H1 (cell line): ENCODE measurements around the gene ZC3H14. TPM values are rescaled to one million over a fixed set of nuclear protein-coding genes. Genes with fewer than 3 reads are reported as not detected.

Source experiments
- CEBPB ChIP-seq: IDR thresholded peaks from 2 replicates; pipeline ENCODE4 v1.6.1; 2012; ENCODE audit warnings: low read depth, low read length
- CHD2 ChIP-seq: IDR thresholded peaks from 2 replicates; pipeline ENCODE4 v1.6.1; 2012; ENCODE audit warnings: low read length, improper control_type of control experiment
- polyA plus RNA-seq, 7 experiments: library from polyadenylated mRNA; depleted of rRNA in 3 of 7; stranded (reverse) in 5 of 7; unstranded in 2 of 7; fragments of >200 nt in 5 of 7; fragments of 200-250 nt in 2 of 7; gene quantifications; 1 replicate in 5 of 7; 2 replicates in 1 of 7; 4 replicates in 1 of 7; pipeline versions ENCODE4 v1.2.1 to v1.2.3, GENCODE V29; 2011 to 2013; ENCODE audit warnings: missing spikeins in 2 of 7, mixed read lengths in 2 of 7
- total RNA-seq: library from RNA; stranded (reverse); fragmentation: NEBNext Ultra II Directional; extraction: Animal tissue kit (Norgen Biotek cat#: 25700); gene quantifications from 2 replicates; pipeline ENCODE4 v1.2.1, GENCODE V29; 2021
- TF ChIP-seq, protein P1 (sequence below): fragments of 300-600 bp; sonication (generic); IDR thresholded peaks from 2 replicates; pipeline ENCODE4 v1.7.1; 2012; ENCODE audit warnings: low read length, moderate library complexity, mild to moderate bottlenecking, inconsistent platforms; ENCODE audit not compliant: insufficient replicate concordance

ZC3H14 gene
- total and polyA plus RNA-seq, 2 of the 8 experiments (the other 6 are each of a cell fraction or from before 2014, with no cell fraction given): 86.0 to 99.1 TPM

DNA sequence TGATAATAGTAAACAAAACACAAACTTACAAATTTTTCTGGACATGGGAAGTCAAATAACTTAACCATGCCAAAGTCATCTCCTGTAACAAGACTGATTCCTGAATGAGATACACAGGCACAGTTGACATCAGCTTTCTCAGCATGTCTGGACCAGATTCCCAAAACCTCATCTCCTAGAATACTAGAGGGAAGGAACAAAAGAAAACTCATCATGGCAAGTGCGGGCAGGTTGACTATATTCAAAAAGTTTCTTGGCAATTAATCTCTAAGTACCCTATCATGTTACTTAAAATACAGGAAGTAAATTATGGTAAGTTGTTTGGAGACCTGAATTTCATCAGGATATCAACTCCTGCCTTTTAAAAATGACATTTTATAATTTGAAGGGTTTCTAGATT, 53.9 kb downstream of the ZC3H14 start (continued):
- TF ChIP-seq, protein P1, sequence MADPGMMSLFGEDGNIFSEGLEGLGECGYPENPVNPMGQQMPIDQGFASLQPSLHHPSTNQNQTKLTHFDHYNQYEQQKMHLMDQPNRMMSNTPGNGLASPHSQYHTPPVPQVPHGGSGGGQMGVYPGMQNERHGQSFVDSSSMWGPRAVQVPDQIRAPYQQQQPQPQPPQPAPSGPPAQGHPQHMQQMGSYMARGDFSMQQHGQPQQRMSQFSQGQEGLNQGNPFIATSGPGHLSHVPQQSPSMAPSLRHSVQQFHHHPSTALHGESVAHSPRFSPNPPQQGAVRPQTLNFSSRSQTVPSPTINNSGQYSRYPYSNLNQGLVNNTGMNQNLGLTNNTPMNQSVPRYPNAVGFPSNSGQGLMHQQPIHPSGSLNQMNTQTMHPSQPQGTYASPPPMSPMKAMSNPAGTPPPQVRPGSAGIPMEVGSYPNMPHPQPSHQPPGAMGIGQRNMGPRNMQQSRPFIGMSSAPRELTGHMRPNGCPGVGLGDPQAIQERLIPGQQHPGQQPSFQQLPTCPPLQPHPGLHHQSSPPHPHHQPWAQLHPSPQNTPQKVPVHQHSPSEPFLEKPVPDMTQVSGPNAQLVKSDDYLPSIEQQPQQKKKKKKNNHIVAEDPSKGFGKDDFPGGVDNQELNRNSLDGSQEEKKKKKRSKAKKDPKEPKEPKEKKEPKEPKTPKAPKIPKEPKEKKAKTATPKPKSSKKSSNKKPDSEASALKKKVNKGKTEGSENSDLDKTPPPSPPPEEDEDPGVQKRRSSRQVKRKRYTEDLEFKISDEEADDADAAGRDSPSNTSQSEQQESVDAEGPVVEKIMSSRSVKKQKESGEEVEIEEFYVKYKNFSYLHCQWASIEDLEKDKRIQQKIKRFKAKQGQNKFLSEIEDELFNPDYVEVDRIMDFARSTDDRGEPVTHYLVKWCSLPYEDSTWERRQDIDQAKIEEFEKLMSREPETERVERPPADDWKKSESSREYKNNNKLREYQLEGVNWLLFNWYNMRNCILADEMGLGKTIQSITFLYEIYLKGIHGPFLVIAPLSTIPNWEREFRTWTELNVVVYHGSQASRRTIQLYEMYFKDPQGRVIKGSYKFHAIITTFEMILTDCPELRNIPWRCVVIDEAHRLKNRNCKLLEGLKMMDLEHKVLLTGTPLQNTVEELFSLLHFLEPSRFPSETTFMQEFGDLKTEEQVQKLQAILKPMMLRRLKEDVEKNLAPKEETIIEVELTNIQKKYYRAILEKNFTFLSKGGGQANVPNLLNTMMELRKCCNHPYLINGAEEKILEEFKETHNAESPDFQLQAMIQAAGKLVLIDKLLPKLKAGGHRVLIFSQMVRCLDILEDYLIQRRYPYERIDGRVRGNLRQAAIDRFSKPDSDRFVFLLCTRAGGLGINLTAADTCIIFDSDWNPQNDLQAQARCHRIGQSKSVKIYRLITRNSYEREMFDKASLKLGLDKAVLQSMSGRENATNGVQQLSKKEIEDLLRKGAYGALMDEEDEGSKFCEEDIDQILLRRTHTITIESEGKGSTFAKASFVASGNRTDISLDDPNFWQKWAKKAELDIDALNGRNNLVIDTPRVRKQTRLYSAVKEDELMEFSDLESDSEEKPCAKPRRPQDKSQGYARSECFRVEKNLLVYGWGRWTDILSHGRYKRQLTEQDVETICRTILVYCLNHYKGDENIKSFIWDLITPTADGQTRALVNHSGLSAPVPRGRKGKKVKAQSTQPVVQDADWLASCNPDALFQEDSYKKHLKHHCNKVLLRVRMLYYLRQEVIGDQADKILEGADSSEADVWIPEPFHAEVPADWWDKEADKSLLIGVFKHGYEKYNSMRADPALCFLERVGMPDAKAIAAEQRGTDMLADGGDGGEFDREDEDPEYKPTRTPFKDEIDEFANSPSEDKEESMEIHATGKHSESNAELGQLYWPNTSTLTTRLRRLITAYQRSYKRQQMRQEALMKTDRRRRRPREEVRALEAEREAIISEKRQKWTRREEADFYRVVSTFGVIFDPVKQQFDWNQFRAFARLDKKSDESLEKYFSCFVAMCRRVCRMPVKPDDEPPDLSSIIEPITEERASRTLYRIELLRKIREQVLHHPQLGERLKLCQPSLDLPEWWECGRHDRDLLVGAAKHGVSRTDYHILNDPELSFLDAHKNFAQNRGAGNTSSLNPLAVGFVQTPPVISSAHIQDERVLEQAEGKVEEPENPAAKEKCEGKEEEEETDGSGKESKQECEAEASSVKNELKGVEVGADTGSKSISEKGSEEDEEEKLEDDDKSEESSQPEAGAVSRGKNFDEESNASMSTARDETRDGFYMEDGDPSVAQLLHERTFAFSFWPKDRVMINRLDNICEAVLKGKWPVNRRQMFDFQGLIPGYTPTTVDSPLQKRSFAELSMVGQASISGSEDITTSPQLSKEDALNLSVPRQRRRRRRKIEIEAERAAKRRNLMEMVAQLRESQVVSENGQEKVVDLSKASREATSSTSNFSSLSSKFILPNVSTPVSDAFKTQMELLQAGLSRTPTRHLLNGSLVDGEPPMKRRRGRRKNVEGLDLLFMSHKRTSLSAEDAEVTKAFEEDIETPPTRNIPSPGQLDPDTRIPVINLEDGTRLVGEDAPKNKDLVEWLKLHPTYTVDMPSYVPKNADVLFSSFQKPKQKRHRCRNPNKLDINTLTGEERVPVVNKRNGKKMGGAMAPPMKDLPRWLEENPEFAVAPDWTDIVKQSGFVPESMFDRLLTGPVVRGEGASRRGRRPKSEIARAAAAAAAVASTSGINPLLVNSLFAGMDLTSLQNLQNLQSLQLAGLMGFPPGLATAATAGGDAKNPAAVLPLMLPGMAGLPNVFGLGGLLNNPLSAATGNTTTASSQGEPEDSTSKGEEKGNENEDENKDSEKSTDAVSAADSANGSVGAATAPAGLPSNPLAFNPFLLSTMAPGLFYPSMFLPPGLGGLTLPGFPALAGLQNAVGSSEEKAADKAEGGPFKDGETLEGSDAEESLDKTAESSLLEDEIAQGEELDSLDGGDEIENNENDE: no peak
- TF ChIP-seq CHD2 (no peak), CEBPB (no peak)
